ENCODE data around the gene SIK3.

SIK3 gene

DNA sequence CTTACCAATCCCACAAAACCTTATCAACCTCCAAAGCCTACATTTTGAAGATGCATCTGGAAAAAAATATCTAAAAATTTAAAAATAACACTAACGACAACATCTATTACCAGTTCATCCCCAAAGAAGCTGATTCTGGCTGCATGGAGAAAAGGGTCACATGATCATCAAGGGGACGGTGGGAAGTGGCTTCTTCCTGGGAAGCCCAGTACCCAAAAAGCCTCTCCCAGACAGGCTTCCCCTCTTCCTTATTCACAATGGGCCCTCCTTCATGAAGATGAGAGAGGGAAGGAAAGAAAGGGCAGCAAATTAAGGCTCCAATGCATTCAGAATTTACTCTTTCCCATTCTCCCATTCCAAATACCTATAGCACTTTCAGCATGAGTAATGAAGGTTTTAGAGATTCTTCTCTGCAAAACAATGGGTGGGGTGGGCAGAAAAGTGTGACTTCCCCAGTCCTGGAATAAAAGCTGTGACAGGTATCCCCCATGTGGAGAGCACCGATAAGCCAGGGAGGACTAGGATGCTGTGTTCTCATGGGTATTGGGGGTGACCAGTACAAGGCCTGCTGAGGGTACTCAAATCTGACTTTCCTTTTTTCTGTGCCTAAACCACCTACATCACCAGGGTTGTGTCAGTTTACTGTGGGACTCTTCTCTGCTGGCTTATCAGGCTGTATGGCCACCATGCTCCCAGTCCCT is 88.2 kb downstream of the SIK3 start:
- DNase-seq (ENCODE audit: low spot score): no peak

DNA sequence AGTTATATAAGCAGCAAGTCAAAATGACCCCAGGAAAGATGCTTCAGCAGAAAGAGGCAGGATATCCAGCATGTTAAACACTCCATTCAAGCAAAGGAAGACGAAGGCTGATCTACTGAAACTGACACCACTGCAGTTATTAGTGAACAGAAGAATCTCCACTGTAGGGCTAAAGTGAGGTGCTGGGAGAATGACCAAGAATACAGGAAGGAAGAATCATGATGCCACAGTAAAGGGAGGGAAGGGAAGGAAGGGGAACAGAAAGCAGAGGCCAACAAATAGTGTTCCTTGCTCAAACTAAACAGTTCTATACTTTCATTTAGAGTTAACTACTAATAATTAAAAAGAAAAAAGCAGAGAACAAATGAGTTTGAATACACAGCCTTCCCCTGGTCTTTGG is 92.5 kb downstream of the SIK3 start:
- DNase-seq (ENCODE audit: low spot score): no peak

DNA sequence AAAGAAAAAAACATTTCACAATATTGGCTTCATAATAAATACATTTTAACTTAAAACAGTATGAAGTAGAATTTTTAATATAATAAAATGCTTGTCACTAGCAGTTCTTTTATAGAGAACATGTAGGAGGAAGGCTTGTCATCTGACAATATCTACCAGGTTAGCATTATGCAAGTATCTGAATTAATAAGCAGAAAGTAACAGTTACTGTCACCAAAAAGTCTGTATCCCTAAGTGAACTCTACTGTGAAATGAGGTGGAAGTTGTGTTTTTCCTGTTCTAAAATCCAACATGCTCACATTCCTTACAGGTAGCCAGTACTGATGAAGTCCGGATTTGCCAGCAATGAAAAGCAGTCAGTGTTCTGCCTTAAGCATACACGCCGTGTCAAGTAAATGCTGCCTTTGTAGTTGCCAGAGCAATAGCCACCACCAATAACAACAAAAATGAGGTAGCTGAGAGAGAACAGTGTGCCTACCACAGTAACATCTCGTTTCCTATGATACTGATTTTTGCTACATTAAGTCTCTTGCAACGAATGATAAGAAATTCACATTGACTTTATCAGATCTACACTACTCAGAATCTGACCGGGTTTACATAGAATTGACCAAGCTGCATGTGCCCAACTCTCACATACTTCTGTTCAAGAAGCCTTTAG is 95.5 kb downstream of the SIK3 start:
- DNase-seq (ENCODE audit: low spot score): no peak

- no peak for DNase-seq (ENCODE audit: low spot score)
Measured at GRCh38 chr11:117000014-117000737, 98.1 kb downstream of the SIK3 start.

DNA sequence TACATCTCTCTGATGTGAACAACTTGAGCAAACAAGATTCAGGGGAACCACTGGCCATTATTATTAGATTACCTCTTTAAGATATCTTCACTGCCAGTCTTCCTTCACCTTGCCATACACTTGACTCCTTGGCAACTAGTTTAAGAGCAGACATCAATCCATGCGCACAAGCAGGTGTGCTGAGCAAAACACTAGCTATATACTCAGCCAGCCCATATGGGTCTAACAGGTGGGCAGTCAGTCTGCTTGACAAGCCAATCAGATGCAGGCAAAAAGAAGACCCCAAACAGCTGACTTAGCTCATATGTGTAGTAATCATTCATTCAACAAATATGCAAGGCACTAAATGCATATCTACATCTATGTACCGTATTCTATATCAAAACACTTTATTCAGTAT is 101.2 kb downstream of the SIK3 start:
- DNase-seq (ENCODE audit: low spot score): no peak

DNA sequence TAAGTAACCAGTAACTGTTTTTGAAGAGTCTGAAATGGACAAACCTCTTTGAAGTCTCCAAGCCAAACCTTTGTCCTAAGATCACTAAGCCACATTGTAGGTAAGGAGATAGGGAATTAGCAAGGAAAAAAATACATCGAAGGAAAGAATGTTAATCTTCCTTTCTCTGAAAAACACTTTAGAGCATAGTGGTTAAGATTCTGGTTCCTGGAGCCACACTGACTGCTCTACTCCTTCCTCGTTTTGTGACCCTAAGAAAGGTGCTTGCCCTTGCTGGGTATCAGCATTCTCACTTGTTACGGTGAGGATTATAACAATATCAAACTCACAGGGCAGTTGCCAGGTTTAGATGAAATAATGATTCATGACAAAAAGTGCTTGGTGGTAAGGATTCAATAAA is 104.0 kb downstream of the SIK3 start:
- no peak for DNase-seq (ENCODE audit: low spot score)

- DNase-seq (ENCODE audit: low spot score): peak; percentile 27
Measured at GRCh38 chr11:116993599-116993998, 104.6 kb downstream of the SIK3 start.

DNA sequence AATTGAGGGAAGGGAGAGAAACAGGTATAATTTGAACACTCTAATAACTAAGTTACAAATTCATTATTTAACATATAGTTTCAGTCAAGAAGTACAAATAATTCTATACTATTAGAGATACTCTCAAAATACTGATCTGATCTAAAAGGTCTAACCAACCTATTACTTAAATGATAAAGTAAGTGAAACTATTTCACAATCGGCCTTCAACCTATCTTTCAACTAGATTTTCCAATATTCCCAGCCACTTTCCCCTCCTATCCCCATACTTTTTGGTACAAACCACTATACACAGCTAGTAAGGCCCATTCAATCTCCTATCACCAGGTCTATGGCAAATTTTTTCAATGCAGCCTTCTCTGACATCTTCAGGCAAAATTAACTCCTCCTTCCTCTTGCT is 106.7 kb downstream of the SIK3 start:
- no peak for DNase-seq (ENCODE audit: low spot score)

GRCh38 chr11:116990811-116991210 is 107.4 kb downstream of the SIK3 start:
- no peak for DNase-seq (ENCODE audit: low spot score)

- no peak for DNase-seq (ENCODE audit: low spot score)
Measured at GRCh38 chr11:116990061-116990473, 108.2 kb downstream of the SIK3 start.

DNA sequence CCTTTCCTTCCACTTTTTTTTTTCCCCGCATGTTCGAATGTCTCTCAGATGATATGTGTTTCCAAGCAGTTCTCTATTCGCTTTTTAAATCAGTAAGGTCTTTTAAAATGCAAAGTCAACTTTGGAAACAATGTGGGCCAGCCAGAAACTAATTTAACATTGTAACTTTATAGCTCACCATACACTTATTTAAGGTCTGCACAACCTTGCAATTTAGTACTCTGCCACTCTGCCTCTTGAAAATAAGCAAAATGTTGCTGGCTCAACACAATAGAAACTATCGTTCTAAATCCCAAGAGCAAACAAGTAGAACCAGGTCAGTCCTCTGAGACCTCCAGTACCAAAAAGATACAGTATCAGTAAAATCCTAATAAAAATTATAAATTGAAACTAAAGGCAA is 109.0 kb downstream of the SIK3 start:
- DNase-seq (ENCODE audit: low spot score): no peak

GRCh38 chr11:116986521-116987105 is 111.6 kb downstream of the SIK3 start:
- no peak for DNase-seq (ENCODE audit: low spot score)

DNA sequence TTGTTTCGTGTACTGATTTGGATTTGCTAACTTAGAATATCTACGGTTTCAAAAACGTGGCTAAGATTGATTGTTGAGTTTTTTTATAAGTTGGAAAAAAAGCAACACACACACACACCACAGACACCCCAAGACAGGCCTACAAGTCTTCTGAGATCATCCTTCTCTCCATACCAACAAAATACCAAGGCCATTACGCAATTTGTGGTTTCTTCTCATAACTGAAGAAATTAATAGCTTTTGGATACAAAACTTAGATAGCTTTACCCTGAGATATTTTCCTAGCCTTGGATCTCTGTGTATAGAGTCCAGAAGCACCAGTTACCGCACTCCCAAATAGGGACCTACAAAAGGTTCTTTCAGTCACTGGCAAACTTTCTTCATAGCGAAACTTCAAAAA is 113.6 kb downstream of the SIK3 start:
- DNase-seq (ENCODE audit: low spot score): no peak

DNA sequence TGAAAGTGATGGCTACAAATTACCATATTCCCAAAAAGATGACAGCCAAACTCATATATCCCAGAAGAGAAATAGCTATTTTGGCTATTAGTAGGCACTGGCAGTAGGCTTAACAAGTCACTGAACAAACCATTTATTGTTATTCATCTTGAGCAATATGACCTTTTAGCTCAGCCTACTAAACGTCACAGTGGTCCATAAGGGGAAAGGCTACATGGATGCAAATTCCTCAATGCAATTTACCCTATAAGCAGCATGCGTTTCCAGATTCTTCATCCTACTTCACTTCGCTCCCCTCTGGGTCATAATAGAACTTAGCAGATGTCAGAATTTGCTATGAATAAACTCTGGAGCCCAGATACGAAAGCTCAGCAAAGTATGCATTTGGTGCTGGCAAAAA is 114.0 kb downstream of the SIK3 start:
- DNase-seq (ENCODE audit: low spot score): no peak

- DNase-seq (ENCODE audit: low spot score): no peak
Measured at GRCh38 chr11:116981266-116981885, 116.9 kb downstream of the SIK3 start.

- no peak for DNase-seq (ENCODE audit: low spot score)
Measured at GRCh38 chr11:116980136-116980793, 118.0 kb downstream of the SIK3 start.

GRCh38 chr11:116976941-116977570 is 121.2 kb downstream of the SIK3 start:
- no peak for DNase-seq (ENCODE audit: low spot score)

DNA sequence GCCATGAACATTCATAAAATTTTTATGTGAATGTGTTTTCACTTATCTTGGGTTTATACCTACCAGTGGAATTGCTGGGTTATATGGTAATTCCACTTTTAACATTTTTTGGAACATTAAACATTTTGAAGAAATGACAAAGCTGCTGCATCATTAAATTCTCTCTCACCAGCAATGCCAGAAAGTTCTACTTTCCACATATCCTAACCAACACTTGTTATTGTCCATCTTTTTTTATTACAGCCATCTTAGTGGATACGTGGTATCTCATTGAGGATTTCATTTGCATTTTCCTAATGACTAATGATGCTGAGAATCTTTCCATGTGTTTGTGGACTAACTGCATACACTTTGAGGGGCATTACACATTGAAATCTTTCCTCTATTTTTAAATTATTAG is 122.6 kb downstream of the SIK3 start:
- no peak for DNase-seq (ENCODE audit: low spot score)

GRCh38 chr11:116973270-116973669 is 125.0 kb downstream of the SIK3 start:
- DNase-seq (ENCODE audit: low spot score): no peak

DNA sequence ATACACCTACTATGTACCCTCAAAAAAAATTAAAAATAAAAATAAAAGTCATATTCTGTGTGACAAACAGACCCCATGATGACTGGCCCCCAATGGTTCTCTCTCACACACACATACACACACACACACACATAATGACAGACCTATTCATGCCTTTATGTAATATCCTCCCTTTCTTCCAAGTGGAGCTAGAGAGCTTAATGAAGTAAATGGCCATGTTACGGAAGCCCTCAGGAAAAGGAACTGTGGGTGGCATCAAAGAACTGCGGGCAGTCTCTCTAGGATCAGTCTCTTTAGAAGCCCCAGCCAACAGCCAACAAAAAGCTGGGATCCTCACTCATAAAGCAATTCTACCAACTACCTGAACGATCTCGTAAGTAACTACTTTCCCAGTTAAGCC is 125.5 kb downstream of the SIK3 start:
- DNase-seq (ENCODE audit: low spot score): no peak

GRCh38 chr11:116970485-116971292 is 127.5 kb downstream of the SIK3 start:
- no peak for DNase-seq (ENCODE audit: low spot score)
